ENCODE data around the gene L3HYPDH.

The L3HYPDH gene

GRCh38 chr14:59483819-59484638 is at the start of gene L3HYPDH, which contains the start of gene JKAMP:
Gene L3HYPDH, minus strand, starts transcription at chr14:59484408. Its CDS starts 92 bp downstream, at chr14:59484316.
Gene JKAMP, plus strand, starts transcription at chr14:59484517. Its CDS starts 73 bp downstream, at chr14:59484590.
- peak; percentile 87 to 89 for DNase-seq (ENCODE audit: low read depth in 2 of 2)

GRCh38 chr14:59532419-59532818 is 48.2 kb upstream of the L3HYPDH start:
- no peak for DNase-seq (ENCODE audit: low read depth in 2 of 2)

GRCh38 chr14:59530349-59530748 is 46.1 kb upstream of the L3HYPDH start:
- no peak for DNase-seq (ENCODE audit: low read depth in 2 of 2)

- DNase-seq (ENCODE audit: low read depth in 2 of 2), result no peak
Observed at GRCh38 chr14:59529189-59529588, 45.0 kb upstream of the L3HYPDH start.

GRCh38 chr14:59520224-59520623 is 36.0 kb upstream of the L3HYPDH start:
- DNase-seq (ENCODE audit: low read depth in 2 of 2), result no peak

GRCh38 chr14:59511916-59512575 is 27.8 kb upstream of the L3HYPDH start:
- DNase-seq (ENCODE audit: low read depth in 2 of 2), result no peak

- no peak for DNase-seq (ENCODE audit: low read depth in 2 of 2)
Observed at GRCh38 chr14:59510966-59511365, 26.8 kb upstream of the L3HYPDH start.

- DNase-seq (ENCODE audit: low read depth in 2 of 2), result no peak
Observed at GRCh38 chr14:59510001-59510400, 25.8 kb upstream of the L3HYPDH start.

- no peak for DNase-seq (ENCODE audit: low read depth in 2 of 2)
Observed at GRCh38 chr14:59509101-59509500, 24.9 kb upstream of the L3HYPDH start.

GRCh38 chr14:59507752-59508103 is 23.5 kb upstream of the L3HYPDH start:
- DNase-seq (ENCODE audit: low read depth in 2 of 2), result no peak

GRCh38 chr14:59507063-59507751 is 23.0 kb upstream of the L3HYPDH start:
- no peak for DNase-seq (ENCODE audit: low read depth in 2 of 2)

GRCh38 chr14:59503256-59503655 is 19.0 kb upstream of the L3HYPDH start:
- no peak for DNase-seq (ENCODE audit: low read depth in 2 of 2)

GRCh38 chr14:59500732-59501131 is 16.5 kb upstream of the L3HYPDH start:
- DNase-seq (ENCODE audit: low read depth in 2 of 2), result no peak

- no peak for DNase-seq (ENCODE audit: low read depth in 2 of 2)
Observed at GRCh38 chr14:59492384-59492783, 8.2 kb upstream of the L3HYPDH start.

GRCh38 chr14:59490756-59491155 is 6.5 kb upstream of the L3HYPDH start:
- no peak for DNase-seq (ENCODE audit: low read depth in 2 of 2)

- DNase-seq (ENCODE audit: low read depth in 2 of 2), result no peak
Observed at GRCh38 chr14:59484639-59485175, 499 bp upstream of the L3HYPDH start.

- peak in 1 of 2 experiments; percentile 34 for DNase-seq (ENCODE audit: low read depth in 2 of 2)
Observed at GRCh38 chr14:59483363-59483762, 845 bp downstream of the L3HYPDH start.

- peak; percentile 79 to 83 for DNase-seq (ENCODE audit: low read depth in 2 of 2)
Observed at GRCh38 chr14:59482541-59483331, 1.5 kb downstream of the L3HYPDH start.

- peak; percentile 58 to 71 for DNase-seq (ENCODE audit: low read depth in 2 of 2)
Observed at GRCh38 chr14:59481871-59482540, 2.2 kb downstream of the L3HYPDH start.

GRCh38 chr14:59481407-59481806 is 2.8 kb downstream of the L3HYPDH start:
- no peak for DNase-seq (ENCODE audit: low read depth in 2 of 2)

- no peak for DNase-seq (ENCODE audit: low read depth in 2 of 2)
Observed at GRCh38 chr14:59480166-59480565, 4.0 kb downstream of the L3HYPDH start.

Data from fibroblast of skin of left biceps (primary cell).